ENCODE measurements around the gene NCDN.
"Not testable (repeated sequence)": the region's sequence is repeated elsewhere in the genome, so short reads cannot be mapped to it uniquely, and the experiment has no call there.

The NCDN gene

GRCh38 chr1:35571263-35571662, 13.7 kb downstream of the NCDN start:
- DNase-seq, result no peak

DNA sequence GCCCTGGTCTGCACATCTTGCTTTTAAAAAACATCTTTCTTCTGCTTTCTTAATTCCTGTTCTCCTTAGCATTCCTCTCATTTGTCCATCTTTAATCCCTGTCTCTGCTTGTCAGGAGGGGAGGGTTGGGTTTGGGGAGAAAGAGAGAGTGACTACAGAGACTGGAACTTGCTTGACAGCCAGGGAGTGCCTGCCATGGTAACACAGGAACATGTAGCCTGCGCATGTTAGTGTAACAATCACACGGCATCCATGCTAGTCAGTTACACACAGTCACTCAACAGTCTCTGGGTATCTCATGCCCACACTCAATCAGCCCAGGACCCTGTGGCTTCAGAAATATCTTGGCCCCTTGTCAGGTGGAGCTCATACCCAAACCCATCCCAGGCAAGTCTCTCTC, 14.7 kb downstream of the NCDN start:
- DNase-seq, result no peak

DNA sequence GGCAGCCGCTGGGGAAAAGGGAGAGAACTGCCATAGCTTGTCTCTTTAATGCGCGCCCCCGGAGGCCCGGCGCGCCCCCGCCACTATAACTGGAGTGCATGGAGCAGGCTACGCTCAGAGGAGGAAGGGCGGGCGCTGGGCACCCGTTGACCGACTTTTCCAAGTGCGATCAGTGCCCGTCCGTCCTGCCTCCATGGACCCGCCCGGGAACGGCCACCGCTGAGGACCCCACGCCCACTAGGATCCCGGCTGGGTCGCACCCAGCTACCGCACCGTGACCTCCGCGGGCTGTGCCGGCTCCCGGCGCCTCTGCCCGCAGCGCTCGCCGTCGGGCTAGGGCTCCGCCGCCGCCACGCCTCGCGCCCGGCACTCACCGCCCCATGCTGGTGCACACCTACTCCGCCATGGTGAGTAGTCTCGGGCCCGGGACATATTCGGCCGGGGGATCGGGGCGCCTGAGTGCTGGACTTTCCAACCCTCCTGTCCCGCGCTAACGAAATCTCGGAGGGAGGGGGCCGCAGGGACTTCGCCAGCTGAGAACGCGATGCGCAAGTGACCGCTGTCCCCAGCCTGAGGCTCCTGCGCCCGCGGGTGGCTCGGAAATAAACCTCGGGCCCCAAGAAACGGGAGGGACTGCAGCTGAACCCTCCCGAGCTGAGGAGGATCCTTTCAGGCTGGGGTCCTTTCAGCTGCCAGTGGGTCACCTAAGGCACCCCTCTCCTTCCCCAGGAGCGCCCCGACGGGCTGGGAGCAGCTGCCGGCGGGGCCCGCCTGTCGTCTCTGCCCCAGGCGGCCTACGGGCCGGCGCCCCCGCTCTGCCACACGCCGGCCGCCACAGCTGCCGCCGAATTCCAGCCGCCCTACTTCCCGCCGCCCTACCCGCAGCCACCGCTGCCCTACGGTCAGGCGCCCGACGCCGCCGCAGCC, 15.9 kb downstream of the NCDN start, which contains the start of gene TFAP2E:
TFAP2E (plus strand) TSS at position 117 of the 927 bp plus-strand sequence; CDS start at position 381, 264 bp downstream.
- DNase-seq, result no peak

- no peak for DNase-seq
Measured at GRCh38 chr1:35574125-35574654, 16.6 kb downstream of the NCDN start.

GRCh38 chr1:35574655-35575415, 17.2 kb downstream of the NCDN start:
- no peak for DNase-seq

DNA sequence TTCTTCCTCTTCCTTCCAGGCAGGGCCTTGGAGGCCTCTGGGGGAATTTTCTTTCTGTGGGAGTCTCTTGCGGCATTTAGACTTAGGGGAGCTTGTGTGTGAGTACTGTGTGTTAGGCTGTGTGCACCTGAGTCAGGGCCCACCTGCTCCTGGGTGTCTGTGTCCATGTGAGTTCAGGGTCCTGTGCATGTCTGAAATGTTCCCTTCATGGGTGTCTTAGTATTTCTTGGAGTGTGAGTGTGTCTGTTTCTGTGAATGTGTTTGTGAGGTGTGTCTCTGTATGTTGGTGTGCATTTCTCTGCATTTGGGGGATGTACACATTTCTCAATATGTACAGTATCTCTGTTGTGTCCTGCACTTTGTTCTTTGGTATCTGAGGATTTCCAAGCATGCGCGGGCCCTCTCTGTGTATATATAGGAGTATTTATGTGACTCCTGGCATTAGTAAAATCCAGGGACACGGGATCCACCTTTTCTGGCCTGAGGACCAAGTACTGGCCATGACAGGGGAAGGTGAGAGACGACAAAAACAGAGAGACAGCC, 17.9 kb downstream of the NCDN start:
- DNase-seq, result no peak

- no peak for DNase-seq
Measured at GRCh38 chr1:35576061-35576765, 18.6 kb downstream of the NCDN start.

GRCh38 chr1:35576766-35577070, 19.1 kb downstream of the NCDN start:
- DNase-seq, result not testable (repeated sequence)

DNA sequence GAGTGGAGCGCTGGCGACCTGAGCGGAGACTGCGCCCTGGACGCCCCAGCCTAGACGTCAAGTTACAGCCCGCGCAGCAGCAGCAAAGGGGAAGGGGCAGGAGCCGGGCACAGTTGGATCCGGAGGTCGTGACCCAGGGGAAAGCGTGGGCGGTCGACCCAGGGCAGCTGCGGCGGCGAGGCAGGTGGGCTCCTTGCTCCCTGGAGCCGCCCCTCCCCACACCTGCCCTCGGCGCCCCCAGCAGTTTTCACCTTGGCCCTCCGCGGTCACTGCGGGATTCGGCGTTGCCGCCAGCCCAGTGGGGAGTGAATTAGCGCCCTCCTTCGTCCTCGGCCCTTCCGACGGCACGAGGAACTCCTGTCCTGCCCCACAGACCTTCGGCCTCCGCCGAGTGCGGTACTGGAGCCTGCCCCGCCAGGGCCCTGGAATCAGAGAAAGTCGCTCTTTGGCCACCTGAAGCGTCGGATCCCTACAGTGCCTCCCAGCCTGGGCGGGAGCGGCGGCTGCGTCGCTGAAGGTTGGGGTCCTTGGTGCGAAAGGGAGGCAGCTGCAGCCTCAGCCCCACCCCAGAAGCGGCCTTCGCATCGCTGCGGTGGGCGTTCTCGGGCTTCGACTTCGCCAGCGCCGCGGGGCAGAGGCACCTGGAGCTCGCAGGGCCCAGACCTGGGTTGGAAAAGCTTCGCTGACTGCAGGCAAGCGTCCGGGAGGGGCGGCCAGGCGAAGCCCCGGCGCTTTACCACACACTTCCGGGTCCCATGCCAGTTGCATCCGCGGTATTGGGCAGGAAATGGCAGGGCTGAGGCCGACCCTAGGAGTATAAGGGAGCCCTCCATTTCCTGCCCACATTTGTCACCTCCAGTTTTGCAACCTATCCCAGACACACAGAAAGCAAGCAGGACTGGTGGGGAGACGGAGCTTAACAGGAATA, 19.7 kb downstream of the NCDN start:
- DNase-seq, result no peak

DNA sequence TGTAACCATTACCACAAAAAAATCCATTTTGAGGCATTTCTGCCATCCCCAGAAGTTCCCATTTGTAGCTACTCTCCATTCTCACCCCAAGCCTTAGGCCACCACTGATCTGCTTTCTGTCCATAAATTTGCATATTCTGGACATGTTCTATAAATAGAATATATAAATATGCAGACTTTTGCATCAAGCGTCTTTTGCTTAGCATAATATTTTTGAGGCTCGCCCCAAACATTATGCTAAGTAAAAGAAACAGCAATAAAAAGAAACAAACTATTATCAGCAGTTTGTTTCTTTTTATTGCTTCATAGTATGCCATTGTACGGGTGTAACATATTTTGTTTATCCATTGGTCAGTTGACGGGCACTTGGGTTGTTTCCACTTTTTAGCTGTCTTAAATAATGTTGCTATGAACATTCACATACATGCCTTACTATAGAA, 23.4 kb downstream of the NCDN start:
- DNase-seq, result no peak

- DNase-seq, result not testable (repeated sequence)
Measured at GRCh38 chr1:35581621-35582020, 24.0 kb downstream of the NCDN start.

DNA sequence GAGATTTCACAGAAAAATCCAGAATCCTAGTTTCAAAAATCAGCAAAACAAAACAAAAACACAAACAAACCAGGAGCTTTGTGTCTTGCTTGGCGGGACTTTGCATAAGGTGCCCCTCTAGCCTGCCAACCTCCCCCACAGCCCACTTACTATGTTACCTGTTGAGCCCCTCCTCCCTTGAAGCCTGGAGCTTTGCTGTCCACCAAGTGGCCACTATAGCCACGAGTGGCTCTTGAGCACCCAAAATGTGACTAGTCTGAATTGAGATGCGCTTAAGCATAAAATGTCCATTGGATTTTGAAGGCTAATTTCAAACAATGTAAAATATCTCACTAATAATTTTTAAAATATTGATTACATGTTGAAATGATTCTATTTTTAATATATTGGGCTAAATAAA, 27.7 kb downstream of the NCDN start:
- DNase-seq, result no peak

DNA sequence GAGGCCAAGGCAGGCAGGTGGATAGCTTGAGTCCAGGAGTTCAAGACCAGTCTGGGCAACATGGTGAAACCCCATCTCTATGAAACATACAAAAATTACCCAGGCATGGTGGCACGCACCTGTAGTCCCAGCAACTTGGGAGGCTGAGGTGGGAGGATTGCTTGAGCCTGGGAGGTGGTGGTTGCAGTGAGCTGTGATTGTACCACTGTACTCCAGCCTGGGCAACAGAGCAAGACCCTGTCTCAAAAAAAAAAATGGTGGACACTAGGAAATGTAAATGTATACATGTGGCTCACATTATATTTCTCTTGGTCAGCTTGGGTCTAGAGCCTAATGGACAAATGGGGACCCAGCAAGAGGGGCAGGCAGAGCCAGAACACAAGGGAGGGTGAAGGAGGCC, 28.2 kb downstream of the NCDN start:
- DNase-seq, result not testable (repeated sequence)

- DNase-seq, result no peak
Measured at GRCh38 chr1:35586808-35587207, 29.2 kb downstream of the NCDN start.

GRCh38 chr1:35587736-35588135, 30.1 kb downstream of the NCDN start:
- no peak for DNase-seq

GRCh38 chr1:35588197-35588910, 30.8 kb downstream of the NCDN start:
- DNase-seq, result no peak

- no peak for DNase-seq
Measured at GRCh38 chr1:35589516-35590427, 32.2 kb downstream of the NCDN start.

DNA sequence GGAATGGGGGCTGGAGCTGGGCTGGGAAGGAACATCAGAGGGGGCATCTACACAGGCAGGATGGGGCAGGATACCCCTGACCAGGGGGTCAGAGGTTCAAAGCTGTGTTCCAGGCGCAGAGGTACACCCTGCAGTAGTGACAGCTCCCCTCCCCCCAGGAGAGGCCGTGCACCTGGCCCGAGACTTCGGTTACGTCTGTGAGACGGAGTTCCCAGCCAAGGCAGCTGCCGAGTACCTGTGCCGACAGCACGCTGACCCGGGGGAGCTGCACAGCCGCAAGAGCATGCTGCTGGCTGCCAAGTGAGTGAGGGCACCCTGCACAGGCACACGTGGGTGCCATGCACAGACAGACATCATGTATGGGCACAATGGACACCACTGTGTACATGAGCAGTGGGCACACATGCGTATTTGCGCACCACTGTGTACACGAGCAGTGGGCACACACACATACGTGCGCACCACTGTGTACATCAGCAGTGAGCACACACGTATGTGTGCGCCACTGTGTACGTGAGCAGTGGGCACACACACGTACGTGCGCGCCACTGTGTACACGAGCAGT, 33.0 kb downstream of the NCDN start:
- no peak for DNase-seq

- no peak for DNase-seq
Measured at GRCh38 chr1:35591211-35591610, 33.6 kb downstream of the NCDN start.

Data from DMS79 (cell line).